H1 (cell line): Measurements from ENCODE around the gene NDFIP2. TPM values are rescaled to one million over a fixed set of nuclear protein-coding genes. Genes with fewer than 3 reads are reported as not detected.

Source experiments
- CTCF ChIA-PET: fragments of 300-600 bp; sonication (Branson Sonifier 250); formaldehyde crosslinking; loops from one replicate; lab custom pipeline; 2021; ENCODE audit not compliant: partially characterized antibody; lab: Charles Lee
- POLR2A ChIA-PET: fragments of 300-600 bp; sonication (Branson Sonifier 250); formaldehyde crosslinking; loops from one replicate; lab custom pipeline; 2021; ENCODE audit warnings: inconsistent platforms; ENCODE audit not compliant: partially characterized antibody; lab: Charles Lee
- DNase-seq, 2 experiments: peaks; one replicate each; pipeline versions ENCODE4 v3.0.0 to v3.0.0-alpha.2; 2010 to 2022; ENCODE audit warnings: low spot score in 2 of 2, low read depth in 1 of 2, mixed read lengths in 1 of 2
- FAIRE-seq: peaks from 2 replicates; lab custom pipeline; 2011; peaks lifted over from hg19 to GRCh38; lab: Jason Lieb, UNC
- H2AFZ ChIP-seq: 2 replicates; pipeline ENCODE4 v1.8.1; 2012; ENCODE audit warnings: low read length, inconsistent platforms
- H2AK5ac ChIP-seq: 2 replicates; pipeline ENCODE4 v1.6.1; 2013; ENCODE audit warnings: low read depth, low read length
- H2BK120ac ChIP-seq: replicated peaks from 2 replicates; pipeline ENCODE3; 2013; ENCODE audit warnings: low read depth, low read length, inconsistent platforms
- H2BK12ac ChIP-seq: 2 replicates; pipeline ENCODE4 v1.6.1; 2013; ENCODE audit warnings: low read depth, low read length
- H2BK15ac ChIP-seq: 2 replicates; pipeline ENCODE4 v1.6.1; 2013; ENCODE audit warnings: low read length
- H2BK20ac ChIP-seq: 2 replicates; pipeline ENCODE4 v1.6.1; 2013; ENCODE audit warnings: low read length
- H2BK5ac ChIP-seq: 2 replicates; pipeline ENCODE4 v1.6.1; 2013; ENCODE audit warnings: low read depth, low read length
- H3K14ac ChIP-seq: 2 replicates; pipeline ENCODE4 v1.6.1; 2013; ENCODE audit warnings: inconsistent platforms; ENCODE audit not compliant: insufficient read length
- H3K18ac ChIP-seq: 2 replicates; pipeline ENCODE4 v1.6.1; 2013; ENCODE audit warnings: low read length; ENCODE audit errors: extremely low read depth
- H3K23ac ChIP-seq: 2 replicates; pipeline ENCODE4 v1.6.1; 2013; ENCODE audit warnings: inconsistent platforms; ENCODE audit not compliant: insufficient read length
- H3K23me2 ChIP-seq: 2 replicates; pipeline ENCODE4 v1.6.1; 2013; ENCODE audit warnings: low read depth, low read length
- H3K27ac ChIP-seq: 2 replicates; pipeline ENCODE4 v1.6.1; 2011; ENCODE audit warnings: low read depth, low read length, inconsistent platforms
- H3K27me3 ChIP-seq, 4 experiments: replicated peaks in 1 of 4; 1 replicate in 1 of 4; 2 replicates in 3 of 4; pipeline versions ENCODE4 v1.6.1 to v1.8.1; 2011 to 2013; ENCODE audit warnings: low read length in 3 of 4, mild to moderate bottlenecking in 3 of 4, inconsistent platforms in 2 of 4, mixed read lengths in 2 of 4, moderate library complexity in 1 of 4; ENCODE audit not compliant: control insufficient read depth in 3 of 4, insufficient read depth in 3 of 4; ENCODE audit errors: extremely low read depth in 1 of 4
- H3K36me3 ChIP-seq, 4 experiments: 2 replicates each; pipeline versions ENCODE4 v1.6.1 to v1.8.1; 2011 to 2013; ENCODE audit warnings: mild to moderate bottlenecking in 4 of 4, low read length in 3 of 4, moderate library complexity in 2 of 4, control low read depth in 1 of 4, inconsistent platforms in 1 of 4; ENCODE audit not compliant: insufficient read depth in 4 of 4, control insufficient read depth in 2 of 4
- H3K4ac ChIP-seq: replicated peaks from 2 replicates; pipeline ENCODE3; 2013; ENCODE audit warnings: low read length, low read depth, mixed read lengths, inconsistent platforms; ENCODE audit not compliant: insufficient read length
- H3K4me1 ChIP-seq, 4 experiments: replicated peaks in 1 of 4; 1 replicate in 1 of 4; 2 replicates in 3 of 4; pipeline versions ENCODE4 v1.6.1 to v1.8.1; 2011 to 2013; ENCODE audit warnings: low read length in 3 of 4, inconsistent platforms in 2 of 4, mixed read lengths in 1 of 4; ENCODE audit not compliant: insufficient read depth in 4 of 4, control insufficient read depth in 3 of 4
- H3K4me2 ChIP-seq, 2 experiments: 2 replicates each; pipeline versions ENCODE4 v1.6.1 to v1.8.1; 2011 to 2013; ENCODE audit warnings: low read depth in 2 of 2, low read length in 2 of 2, control low read depth in 1 of 2, inconsistent platforms in 1 of 2, mild to moderate bottlenecking in 1 of 2; ENCODE audit not compliant: insufficient read depth in 1 of 2
- H3K4me3 ChIP-seq, 4 experiments: fragments of 200-600, 300-600 bp in 1 of 4; sonication (generic), shearing (Covaris generic), sonication (Bioruptor Twin) in 1 of 4; 2 replicates each; pipeline versions ENCODE4 v1.5.1 to v1.8.1; 2011 to 2016; ENCODE audit warnings: low read length in 4 of 4, low read depth in 3 of 4, control low read depth in 2 of 4, inconsistent platforms in 2 of 4, mild to moderate bottlenecking in 2 of 4, mixed read lengths in 1 of 4, moderate library complexity in 1 of 4; ENCODE audit not compliant: insufficient read depth in 2 of 4; ENCODE audit errors: extremely low read depth in 1 of 4
- H3K56ac ChIP-seq: replicated peaks from 2 replicates; pipeline ENCODE3; 2013; ENCODE audit warnings: low read depth, mild to moderate bottlenecking, mixed read lengths, low read length, inconsistent platforms; ENCODE audit not compliant: insufficient read length
- H3K79me1 ChIP-seq: 2 replicates; pipeline ENCODE4 v1.6.1; 2013; ENCODE audit warnings: low read depth, low read length, control low read depth
- H3K79me2 ChIP-seq, 2 experiments: 2 replicates each; pipeline versions ENCODE4 v1.6.1 to v1.8.1; 2012 to 2013; ENCODE audit warnings: low read length in 2 of 2, mild to moderate bottlenecking in 2 of 2, inconsistent platforms in 1 of 2; ENCODE audit not compliant: insufficient read depth in 2 of 2, control insufficient read depth in 1 of 2
- H3K9ac ChIP-seq, 4 experiments: replicated peaks in 1 of 4; 1 replicate in 1 of 4; 2 replicates in 3 of 4; pipeline versions ENCODE4 v1.6.1 to v1.8.1; 2011 to 2013; ENCODE audit warnings: low read depth in 3 of 4, low read length in 3 of 4, control low read depth in 2 of 4, mild to moderate bottlenecking in 2 of 4, moderate library complexity in 2 of 4, inconsistent platforms in 1 of 4; ENCODE audit errors: extremely low read depth in 1 of 4
- H3K9me3 ChIP-seq, 2 experiments: 2 replicates each; pipeline versions ENCODE4 v1.6.1 to v1.8.1; 2012 to 2013; ENCODE audit warnings: mild to moderate bottlenecking in 2 of 2, moderate library complexity in 2 of 2, control low read depth in 1 of 2, inconsistent platforms in 1 of 2, low read depth in 1 of 2, low read length in 1 of 2, mixed read lengths in 1 of 2; ENCODE audit not compliant: insufficient read depth in 2 of 2
- H4K20me1 ChIP-seq, 2 experiments: replicated peaks in 1 of 2; 2 replicates each; pipeline versions ENCODE3 to v1.8.1; 2011 to 2013; ENCODE audit warnings: inconsistent platforms in 2 of 2, low read length in 2 of 2, mild to moderate bottlenecking in 1 of 2; ENCODE audit not compliant: insufficient read depth in 2 of 2, control insufficient read depth in 1 of 2
- H4K5ac ChIP-seq: 2 replicates; pipeline ENCODE4 v1.6.1; 2013; ENCODE audit warnings: low read length, low read depth, mixed read lengths, inconsistent platforms; ENCODE audit not compliant: insufficient read length
- H4K8ac ChIP-seq: 2 replicates; pipeline ENCODE4 v1.8.0; 2013; ENCODE audit warnings: mild to moderate bottlenecking, moderate library complexity, low read length, inconsistent platforms; ENCODE audit not compliant: insufficient read depth; ENCODE audit errors: extremely low read depth
- H4K91ac ChIP-seq: replicated peaks from 2 replicates; pipeline ENCODE3; 2013; ENCODE audit warnings: low read length, mixed read lengths, inconsistent platforms; ENCODE audit not compliant: insufficient read length
- SRF ChIP-seq: IDR thresholded peaks from 2 replicates; pipeline ENCODE4 v1.6.1; 2011; ENCODE audit warnings: mild to moderate bottlenecking, low read depth, low read length, moderate library complexity
- SUZ12 ChIP-seq: fragments of 200-600 bp; sonication (generic); IDR thresholded peaks from 2 replicates; pipeline ENCODE4 v1.6.1; 2012; ENCODE audit warnings: mild to moderate bottlenecking, inconsistent platforms, low read length, moderate library complexity, mixed read lengths
- WGBS, 2 experiments: shearing (Covaris generic) in 1 of 2; methylation state at CpG; one replicate each; pipeline versions ENCODE4 v1.1.6 to v1.1.7; 2013 to 2015; ENCODE audit warnings: low lambda C conversion rate in 2 of 2, mixed read lengths in 2 of 2, inconsistent platforms in 1 of 2, low coverage in 1 of 2, missing lambda C conversion rate in 1 of 2; ENCODE audit not compliant: insufficient replicate concordance in 2 of 2, insufficient coverage in 1 of 2, insufficient read length in 1 of 2; ENCODE audit errors: extremely low coverage in 1 of 2, missing lambda C conversion rate in 1 of 2; 5-methylcytosine and 5-hydroxymethylcytosine counted together
- polyA plus RNA-seq, 7 experiments: library from polyadenylated mRNA; depleted of rRNA in 3 of 7; stranded (reverse) in 5 of 7; unstranded in 2 of 7; fragments of >200 nt in 5 of 7; fragments of 200-250 nt in 2 of 7; gene quantifications; 1 replicate in 5 of 7; 2 replicates in 1 of 7; 4 replicates in 1 of 7; pipeline versions ENCODE4 v1.2.1 to v1.2.3, GENCODE V29; 2011 to 2013; ENCODE audit warnings: missing spikeins in 2 of 7, mixed read lengths in 2 of 7
- total RNA-seq: library from RNA; stranded (reverse); fragmentation: NEBNext Ultra II Directional; extraction: Animal tissue kit (Norgen Biotek cat#: 25700); gene quantifications from 2 replicates; pipeline ENCODE4 v1.2.1, GENCODE V29; 2021

The NDFIP2 gene
- total and polyA plus RNA-seq, 2 of the 8 experiments (the other 6 are each of a cell fraction or from before 2014, with no cell fraction given), result 11.1 to 32.9 TPM

DNA sequence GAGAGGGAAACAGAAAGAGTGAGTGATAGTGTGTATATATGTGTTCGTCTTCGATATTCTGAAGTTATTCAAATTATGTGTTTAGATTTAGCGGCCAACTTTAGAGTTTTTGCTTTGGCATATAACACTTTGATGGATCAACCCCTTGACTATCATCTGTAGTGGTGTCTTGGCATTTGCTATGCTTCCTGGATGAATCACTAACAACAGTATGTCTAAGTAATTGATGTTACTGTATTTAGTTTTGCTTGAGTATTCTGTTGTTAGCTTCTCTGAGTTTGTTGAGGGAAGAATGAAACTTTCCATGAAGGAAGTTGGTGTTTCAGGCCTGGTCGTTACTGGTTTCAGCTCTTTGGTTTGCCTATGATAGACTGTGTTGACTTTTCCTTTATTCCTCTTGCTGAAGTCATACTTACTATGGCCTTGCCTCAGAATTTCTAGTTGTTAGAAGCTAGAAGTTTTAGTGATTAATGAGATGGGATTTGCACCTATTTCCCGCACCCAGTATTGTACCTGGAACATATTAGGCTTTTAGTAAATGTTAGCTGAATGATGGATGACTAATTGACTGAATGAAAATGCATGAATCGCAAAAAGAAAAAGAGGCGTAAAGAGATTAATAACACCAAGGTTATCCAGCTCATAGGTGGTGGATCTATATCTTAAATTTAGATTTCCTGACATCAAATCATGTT lies 20.7 kb downstream of the NDFIP2 start:
- Histone ChIP-seq H3K4ac (no peak overlapping the region), H3K36me3 (no peaks in the 10 kb centered on the region), H2BK5ac (no peak overlapping the region), H3K23ac (no peak overlapping the region), H3K4me3 (no peak overlapping the region), H2BK120ac (no peak overlapping the region), H3K56ac (no peak overlapping the region), H3K4me1 (peaks cover 0 to 3% (median 1%) of the 10 kb centered on the region in 4 experiments; a peak in 3 of 7 replicates), H3K27me3 (no peaks in the 10 kb centered on the region), H2BK15ac (no peak overlapping the region), H4K8ac (no peak overlapping the region)
- no peak for FAIRE-seq
- DNase-seq, result no peak
- TF ChIP-seq SRF (no peak), SUZ12 (no peak)
- TF ChIP-seq, all 59 proteins: peak for 0
- no peak overlapping the region for H3K27ac ChIP-seq
- POLR2A ChIA-PET, result no interaction called here
- H4K91ac ChIP-seq, result no peak overlapping the region
- 91% methylated on average over 7 of the region's 7 CpGs; no CpG with 5 or more reads in 1 of the 2 experiments for WGBS, 2 experiments
- H3K79me1 ChIP-seq, result no peaks in the 10 kb centered on the region
- no peak overlapping the region for H2AK5ac ChIP-seq
- H3K79me2 ChIP-seq, result peaks cover 0 to 58% of the 10 kb centered on the region in 2 experiments; a peak in 3 of 4 replicates
- no peak overlapping the region for H4K5ac ChIP-seq
- CTCF ChIA-PET, result interaction anchor here (0.5 to 3.4 kb wide), 8 partner anchors 9 to 127 kb away, joined by 3 to 14 read pairs (median 4); partner anchors contain the start of gene NDFIP2
- H2BK12ac ChIP-seq, result no peak overlapping the region
- H2AFZ ChIP-seq, result no peak overlapping the region
- H2BK20ac ChIP-seq, result no peak overlapping the region
- H3K4me2 ChIP-seq, result no peak overlapping the region
- peaks cover 0 to 2% of the 10 kb centered on the region in 2 experiments for H4K20me1 ChIP-seq
- H3K23me2 ChIP-seq, result no peaks in the 10 kb centered on the region
- no peak overlapping the region for H3K14ac ChIP-seq
- H3K9me3 ChIP-seq, result no peaks in the 10 kb centered on the region
- no peak overlapping the region for H3K9ac ChIP-seq
- no peak overlapping the region for H3K18ac ChIP-seq
